Activated CD4-positive, alpha-beta T cell treated with anti-CD3 and anti-CD28 coated beads for 36 hours (primary cell): ENCODE data around the gene PLXDC1. TPM values are rescaled to one million over a fixed set of nuclear protein-coding genes. Genes with fewer than 3 reads are reported as not detected.
A peak's percentile ranks its signal among the peaks of the same experiment; 100 is the strongest.

ENCODE experiments used
- ATAC-seq: fragments of 200-7000 bp; cut with Tn5 transposase; one replicate; pipeline ENCODE4 v1.10.0; 2021; ENCODE audit warnings: mild to moderate bottlenecking, moderate library complexity
- CTCF ChIA-PET: fragments of 350-600 bp; sonication (Branson Sonifier 250); formaldehyde crosslinking; loops from one replicate; lab custom pipeline; 2021; ENCODE audit warnings: antibody characterized with exemption; lab: Charles Lee
- POLR2A ChIA-PET: fragments of 350-600 bp; sonication (Branson Sonifier 250); formaldehyde crosslinking; loops from one replicate; lab custom pipeline; 2021; ENCODE audit warnings: antibody characterized with exemption, inconsistent platforms; lab: Charles Lee
- DNase-seq: peaks from one replicate; pipeline ENCODE4 v3.0.0-alpha.2; 2020
- H3K27ac Mint-ChIP-seq: one replicate; pipeline ENCODE4 v1.8.0; 2021; ENCODE audit warnings: mixed read lengths
- H3K27me3 Mint-ChIP-seq: one replicate; pipeline ENCODE4 v1.8.0; 2021; ENCODE audit warnings: mixed read lengths
- H3K36me3 Mint-ChIP-seq: one replicate; pipeline ENCODE4 v1.8.0; 2021; ENCODE audit warnings: low read depth, mixed read lengths
- H3K4me1 Mint-ChIP-seq: one replicate; pipeline ENCODE4 v1.8.0; 2021; ENCODE audit warnings: mixed read lengths
- H3K4me3 Mint-ChIP-seq: one replicate; pipeline ENCODE4 v1.8.0; 2021; ENCODE audit warnings: mild to moderate bottlenecking, moderate library complexity, mixed read lengths
- H3K9me3 Mint-ChIP-seq: one replicate; pipeline ENCODE4 v1.8.0; 2021; ENCODE audit warnings: low read depth, mixed read lengths
- intact Hi-C, 2 experiments: fragments of 100-400 bp; cut with DNase I in 1 of 2; cut with micrococcal nuclease in 1 of 2; formaldehyde crosslinking; loops; one replicate each; pipeline versions ENCODE4 v1.14.2 to v1.15.1; 2022 to 2024; cut with DNase I, micrococcal nuclease
- total RNA-seq, 2 experiments: library from RNA; stranded (reverse); gene quantifications; one replicate each; pipeline ENCODE4 v1.2.3, GENCODE V29; 2021

The PLXDC1 gene
- total RNA-seq, result 1 to 10 TPM; 1.2 to 2.4 TPM

GRCh38 chr17:39151150-39151942 is at the start of gene PLXDC1:
Gene PLXDC1 (minus strand): TSS chr17:39151637. CDS start chr17:39151437, 200 bp downstream.
- H3K4me1 Mint-ChIP-seq, result peaks cover 40% of the 10 kb centered on the region
- CTCF ChIA-PET, result interaction anchor here (0.7 to 6.2 kb wide), 10 partner anchors 12 to 593 kb away, joined by 3 to 140 read pairs (median 7); partner anchors contain the start of genes LASP1 and RPL19
- peak within 1 kb of the TSS; percentile 95 for H3K4me3 Mint-ChIP-seq
- DNase-seq (peak; percentile 36), ATAC-seq (no peak)
- H3K9me3 Mint-ChIP-seq, result no peaks in the 10 kb centered on the region
- peaks cover 8% of the 10 kb centered on the region for H3K36me3 Mint-ChIP-seq
- intact Hi-C loops, result loop anchor here in 1 of 2 experiments (5.0 to 10.0 kb wide), 3 partner anchors 46 to 477 kb away; partner anchors contain the start of genes CACNB1 and EPOP
- peaks cover 2% of the 10 kb centered on the region for H3K27me3 Mint-ChIP-seq
- H3K27ac Mint-ChIP-seq, result peak within 1 kb of the TSS; percentile 95
- POLR2A ChIA-PET, result interaction anchor here (1.2 to 1.8 kb wide), 2 partner anchors 23 to 168 kb away, joined by 3 to 4 read pairs; no protein-coding TSS in a partner anchor

DNA sequence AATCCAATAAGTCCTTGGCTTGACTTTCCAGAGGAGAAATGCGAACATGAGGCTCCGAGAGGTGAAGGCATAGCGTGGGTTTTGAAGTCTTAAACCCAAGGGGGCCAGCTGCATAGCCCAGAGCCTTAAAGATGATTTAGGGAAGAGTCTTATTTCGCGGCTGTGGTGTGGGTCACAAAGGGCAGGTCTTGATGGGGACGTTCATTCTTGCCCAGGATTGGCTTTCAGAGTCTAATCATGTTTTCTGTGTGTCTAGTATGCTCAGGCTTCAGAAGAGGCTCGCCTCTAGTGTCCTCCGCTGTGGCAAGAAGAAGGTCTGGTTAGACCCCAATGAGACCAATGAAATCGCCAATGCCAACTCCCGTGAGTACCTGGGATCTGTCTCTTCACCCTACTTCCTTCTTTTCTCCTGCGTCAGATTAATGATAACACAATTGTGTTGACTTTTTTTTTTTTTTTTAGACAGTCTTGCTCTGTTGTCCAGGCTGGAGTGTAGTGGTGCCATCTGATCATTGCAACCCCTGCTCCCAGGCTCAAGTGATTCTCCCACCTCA is 49.6 kb upstream of the PLXDC1 start:
- peak overlapping the region; percentile 100 for H3K27ac Mint-ChIP-seq
- no peaks in the 10 kb centered on the region for H3K9me3 Mint-ChIP-seq
- no peak for DNase-seq
- H3K4me1 Mint-ChIP-seq, result peaks cover 51% of the 10 kb centered on the region
- ChIA-PET CTCF (interaction anchor here (0.8 to 1.7 kb wide), 3 partner anchors 41 to 218 kb away, joined by 3 to 4 read pairs (median 4); no protein-coding TSS in a partner anchor), POLR2A (no interaction called here)
- no peak for ATAC-seq
- H3K36me3 Mint-ChIP-seq, result peaks cover 53% of the 10 kb centered on the region
- H3K4me3 Mint-ChIP-seq, result peak overlapping the region; percentile 98
- intact Hi-C loops, result loop anchor here (1.0 to 10.0 kb wide), 7 partner anchors 47 to 500 kb away; partner anchors contain the start of genes CDK12 (in 2 of the 2), PPP1R1B (in 1 of the 2) and RPL23 (in 1 of the 2)
- no peaks in the 10 kb centered on the region for H3K27me3 Mint-ChIP-seq

DNA sequence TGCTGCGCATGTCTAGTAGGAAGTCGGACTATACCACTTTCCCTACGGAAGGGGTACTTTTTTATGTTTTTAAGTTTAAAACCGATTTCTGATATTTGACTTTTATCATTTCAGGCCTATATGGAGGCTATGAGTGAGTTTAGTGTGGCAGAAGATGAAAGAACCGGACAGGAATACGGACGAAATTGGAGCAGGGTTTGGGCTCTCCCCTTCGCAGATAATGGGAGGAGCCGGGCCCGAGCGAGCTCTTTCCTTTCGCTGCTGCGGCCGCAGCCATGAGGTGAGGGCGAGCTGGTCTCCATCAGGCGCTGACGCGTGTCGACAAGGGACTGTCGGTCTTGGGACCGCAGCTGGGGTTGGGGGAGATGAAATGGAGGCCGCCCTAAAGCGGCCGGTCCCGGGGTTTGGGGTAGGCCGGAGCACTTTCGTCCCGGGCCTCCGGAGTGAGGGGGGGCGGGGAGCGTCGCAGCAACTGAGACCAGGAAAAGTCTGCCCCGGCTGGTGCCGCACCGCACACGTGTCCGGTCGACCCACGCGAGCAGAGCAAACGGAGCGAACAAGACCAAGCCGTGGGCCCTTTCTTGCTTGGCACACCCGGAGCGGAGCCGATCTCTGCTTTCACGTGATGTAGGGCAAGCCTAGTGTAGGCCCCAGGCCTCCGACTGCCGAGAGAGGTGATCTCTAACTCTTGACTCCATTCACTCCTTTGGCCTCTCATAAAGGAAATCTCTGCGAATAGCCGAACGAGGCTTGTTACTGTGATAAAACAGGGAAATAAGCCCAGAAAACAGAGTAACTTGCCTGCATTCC is 48.8 kb upstream of the PLXDC1 start, which contains the start of gene RPL19:
Gene RPL19, plus strand, starts transcription at position 214 of the 810 bp plus-strand sequence. Its CDS starts 62 bp downstream, at position 276.
- ATAC-seq (peak; percentile 70), DNase-seq (peak; percentile 88)
- peaks cover 51% of the 10 kb centered on the region for H3K4me1 Mint-ChIP-seq
- no peaks in the 10 kb centered on the region for H3K27me3 Mint-ChIP-seq
- peak within 1 kb of the TSS; percentile 98 for H3K4me3 Mint-ChIP-seq
- CTCF ChIA-PET, result interaction anchor here (0.6 to 4.2 kb wide), 20 partner anchors 9 to 970 kb away, joined by 3 to 22 read pairs (median 4); partner anchors contain the start of gene PLXDC1
- intact Hi-C loops, result loop anchor here (1.0 to 10.0 kb wide), 7 partner anchors 46 to 499 kb away; partner anchors contain the start of genes CDK12 (in 2 of the 2), PPP1R1B (in 1 of the 2) and RPL23 (in 1 of the 2)
- no peaks in the 10 kb centered on the region for H3K9me3 Mint-ChIP-seq
- peak within 1 kb of the TSS; percentile 100 for H3K27ac Mint-ChIP-seq
- POLR2A ChIA-PET, result interaction anchor here (0.6 to 1.2 kb wide), 8 partner anchors 8 to 106 kb away, joined by 3 to 6 read pairs (median 4); no protein-coding TSS in a partner anchor
- peaks cover 53% of the 10 kb centered on the region for H3K36me3 Mint-ChIP-seq

DNA sequence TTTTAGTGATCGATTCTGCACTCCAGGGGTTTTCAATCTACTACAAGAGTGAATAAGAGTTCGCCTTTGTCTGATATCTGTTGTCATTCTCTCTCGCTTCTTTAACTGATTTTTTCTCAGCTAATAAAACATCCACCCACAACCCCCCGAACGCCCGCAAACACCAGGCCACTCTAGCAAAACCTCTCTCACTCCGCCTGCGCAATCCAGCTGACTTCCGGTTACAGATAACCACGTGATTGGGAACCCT is 48.3 kb upstream of the PLXDC1 start:
- H3K9me3 Mint-ChIP-seq, result no peaks in the 10 kb centered on the region
- no peaks in the 10 kb centered on the region for H3K27me3 Mint-ChIP-seq
- intact Hi-C loops, result loop anchor here (1.0 to 10.0 kb wide), 10 partner anchors 35 to 498 kb away; partner anchors contain the start of genes CDK12 (in 2 of the 2), LASP1 (in 1 of the 2), PLXDC1 (in 1 of the 2) and PPP1R1B (in 1 of the 2)
- peak overlapping the region; percentile 98 for H3K4me3 Mint-ChIP-seq
- ATAC-seq, result peak; percentile 69
- CTCF ChIA-PET, result interaction anchor here (0.6 to 4.2 kb wide), 18 partner anchors 10 to 970 kb away, joined by 3 to 22 read pairs (median 5); partner anchors contain the start of gene PLXDC1
- H3K36me3 Mint-ChIP-seq, result peaks cover 48% of the 10 kb centered on the region
- peaks cover 51% of the 10 kb centered on the region for H3K4me1 Mint-ChIP-seq
- DNase-seq, result peak; percentile 95
- POLR2A ChIA-PET, result interaction anchor here (0.6 to 1.2 kb wide), 8 partner anchors 9 to 105 kb away, joined by 3 to 6 read pairs (median 4); no protein-coding TSS in a partner anchor
- H3K27ac Mint-ChIP-seq, result peak overlapping the region; percentile 100

GRCh38 chr17:39198186-39198566 is 46.7 kb upstream of the PLXDC1 start:
- POLR2A ChIA-PET, result no interaction called here
- Mint-ChIP-seq H3K27ac (peak overlapping the region; percentile 100), H3K4me3 (peak overlapping the region; percentile 98), H3K27me3 (no peaks in the 10 kb centered on the region), H3K36me3 (peaks cover 33% of the 10 kb centered on the region), H3K9me3 (no peaks in the 10 kb centered on the region), H3K4me1 (peaks cover 41% of the 10 kb centered on the region)
- CTCF ChIA-PET, result interaction anchor here (0.7 to 4.2 kb wide), 3 partner anchors 34 to 44 kb away, joined by 3 to 22 read pairs (median 5); no protein-coding TSS in a partner anchor
- no peak for ATAC-seq
- intact Hi-C loops, result loop anchor here (2.0 to 5.0 kb wide), 3 partner anchors 33 to 326 kb away; partner anchors contain the start of genes LASP1 (in 1 of the 2) and PLXDC1 (in 1 of the 2)
- DNase-seq, result no peak

DNA sequence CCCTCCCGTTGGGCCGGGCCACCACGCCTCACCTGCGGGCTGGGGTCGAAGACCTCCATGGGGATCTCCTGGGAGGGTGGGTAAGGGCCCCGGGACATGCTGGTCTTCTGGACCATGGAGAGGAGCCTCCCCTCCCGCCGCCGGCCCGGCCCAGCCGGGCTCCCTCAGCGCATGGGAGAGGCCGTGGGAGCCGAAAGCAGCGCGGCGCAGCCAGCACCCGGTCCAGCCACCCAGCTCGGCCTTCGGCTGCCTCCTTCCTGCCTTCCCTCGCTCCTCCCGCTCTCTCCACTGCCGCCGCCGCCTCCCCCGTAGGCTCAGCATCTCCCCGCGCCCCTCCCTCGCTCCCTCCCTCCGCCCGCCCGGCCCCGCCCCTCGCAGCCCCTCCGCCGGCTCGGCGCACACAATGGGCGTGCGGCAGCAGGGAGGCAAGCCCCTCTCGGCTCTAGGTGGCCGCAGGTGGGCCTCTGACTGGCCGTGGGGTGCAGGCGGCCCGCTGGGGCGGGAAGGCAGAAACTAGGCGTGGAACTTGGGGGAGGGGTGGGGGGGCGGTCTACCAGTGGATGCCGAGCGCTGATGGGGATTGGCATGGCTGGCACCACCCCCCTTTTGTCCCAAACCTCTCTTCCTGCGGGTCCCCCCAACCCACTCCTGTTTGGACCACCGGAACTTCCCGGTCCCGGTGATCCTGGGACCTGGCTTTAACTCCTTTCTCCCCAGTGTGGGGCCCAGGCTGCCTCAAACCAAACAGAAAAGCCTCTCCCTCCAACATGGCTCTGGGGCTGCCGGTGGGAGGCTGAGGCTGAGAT is 46.1 kb upstream of the PLXDC1 start, which contains the start of gene CACNB1:
Gene CACNB1, minus strand, starts transcription at position 290 of the 806 bp plus-strand sequence. Its CDS starts 174 bp downstream, at position 116.
- H3K4me3 Mint-ChIP-seq, result peak within 1 kb of the TSS; percentile 98
- ATAC-seq (peak; percentile 67), DNase-seq (peak; percentile 86)
- peak within 1 kb of the TSS; percentile 100 for H3K27ac Mint-ChIP-seq
- peaks cover 29% of the 10 kb centered on the region for H3K36me3 Mint-ChIP-seq
- no peaks in the 10 kb centered on the region for H3K27me3 Mint-ChIP-seq
- intact Hi-C loops, result loop anchor here (1.0 to 5.0 kb wide), 5 partner anchors 33 to 398 kb away; partner anchors contain the start of genes LASP1 (in 1 of the 2), PIP4K2B (in 1 of the 2) and PLXDC1 (in 1 of the 2)
- ChIA-PET CTCF (interaction anchor here (1.3 to 4.2 kb wide), 2 partner anchors 34 to 44 kb away, joined by 5 to 22 read pairs; no protein-coding TSS in a partner anchor), POLR2A (interaction anchor here (0.6 kb wide), 1 partner anchor 33 kb away, joined by 3 read pairs; no protein-coding TSS in a partner anchor)
- no peaks in the 10 kb centered on the region for H3K9me3 Mint-ChIP-seq
- H3K4me1 Mint-ChIP-seq, result peaks cover 37% of the 10 kb centered on the region

DNA sequence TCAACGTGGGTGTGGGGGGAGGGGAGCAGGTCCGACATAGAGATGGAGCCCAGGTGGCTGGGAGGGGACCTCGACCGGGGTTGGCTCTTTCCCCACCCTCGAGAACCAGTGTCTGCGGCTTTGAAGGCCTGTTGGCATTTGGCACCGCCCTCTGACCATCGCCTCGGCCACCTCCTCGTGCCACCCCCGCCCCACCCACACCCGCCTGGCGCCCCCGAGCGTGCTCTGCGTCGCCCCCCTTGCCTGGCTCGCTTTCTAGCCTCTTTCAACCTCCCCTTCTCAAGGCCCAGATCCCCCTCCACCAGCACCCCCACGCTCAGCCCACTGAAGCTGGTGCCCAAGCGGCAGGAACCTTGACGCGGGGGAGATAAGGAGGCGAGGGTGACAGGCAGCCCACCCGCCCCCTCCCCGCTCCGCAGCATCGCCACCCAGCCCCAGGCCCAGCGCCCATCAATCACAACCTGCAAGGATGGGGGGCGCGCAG is 45.4 kb upstream of the PLXDC1 start:
- DNase-seq, result peak; percentile 30
- intact Hi-C loops, result loop anchor here (1.0 to 5.0 kb wide), 4 partner anchors 45 to 398 kb away; partner anchors contain the start of genes LASP1 (in 1 of the 2), PIP4K2B (in 1 of the 2) and PLXDC1 (in 1 of the 2)
- Mint-ChIP-seq H3K27me3 (no peaks in the 10 kb centered on the region), H3K4me1 (peaks cover 30% of the 10 kb centered on the region), H3K9me3 (no peaks in the 10 kb centered on the region), H3K4me3 (peak overlapping the region; percentile 98), H3K36me3 (peaks cover 26% of the 10 kb centered on the region), H3K27ac (peak overlapping the region; percentile 37)
- CTCF ChIA-PET, result interaction anchor here (1.0 to 4.2 kb wide), 4 partner anchors 22 to 39 kb away, joined by 3 to 22 read pairs (median 8); no protein-coding TSS in a partner anchor
- POLR2A ChIA-PET, result interaction anchor here (0.6 kb wide), 1 partner anchor 32 kb away, joined by 3 read pairs; no protein-coding TSS in a partner anchor
- no peak for ATAC-seq

- Mint-ChIP-seq H3K27me3 (no peaks in the 10 kb centered on the region), H3K4me1 (peaks cover 27% of the 10 kb centered on the region), H3K9me3 (no peaks in the 10 kb centered on the region), H3K4me3 (peak overlapping the region; percentile 98), H3K27ac (peak overlapping the region; percentile 63), H3K36me3 (peaks cover 20% of the 10 kb centered on the region)
- ChIA-PET POLR2A (no interaction called here), CTCF (interaction anchor here (0.6 to 4.2 kb wide), 8 partner anchors 10 to 974 kb away, joined by 3 to 22 read pairs (median 4); no protein-coding TSS in a partner anchor)
- ATAC-seq, result no peak
- DNase-seq, result no peak
- intact Hi-C loops, result loop anchor here (2.0 to 5.0 kb wide), 3 partner anchors 44 to 324 kb away; partner anchors contain the start of genes LASP1 (in 1 of the 2) and PLXDC1 (in 1 of the 2)
Measured at GRCh38 chr17:39196241-39196807, 44.9 kb upstream of the PLXDC1 start.
